Common myeloid progenitor, CD34-positive (primary cell): Measurements from ENCODE around the gene REEP1.

Experiments
- CTCF ChIA-PET: fragments of 350-600 bp; sonication (Branson Sonifier 250); formaldehyde crosslinking; loops from one replicate; lab custom pipeline; 2021; ENCODE audit warnings: antibody characterized with exemption; lab: Charles Lee
- POLR2A ChIA-PET: fragments of 350-600 bp; sonication (Branson Sonifier 250); formaldehyde crosslinking; loops from one replicate; lab custom pipeline; 2021; ENCODE audit warnings: antibody characterized with exemption; lab: Charles Lee
- DNase-seq, 3 donors: peaks; one replicate each; pipeline versions ENCODE4 v3.0.0 to v3.0.0-alpha.2; 2013
- H3K27ac ChIP-seq, 2 experiments: 1 replicate in 1 of 2; 2 replicates in 1 of 2; pipeline ENCODE4 v1.7.0; 2013; ENCODE audit warnings: inconsistent platforms in 2 of 2, low read length in 2 of 2, mild to moderate bottlenecking in 2 of 2, low read depth in 1 of 2, moderate library complexity in 1 of 2; ENCODE audit not compliant: severe bottlenecking in 2 of 2, insufficient read depth in 1 of 2, poor library complexity in 1 of 2
- H3K27me3 ChIP-seq, 5 experiments: replicated peaks in 2 of 5; 1 replicate in 3 of 5; 2 replicates in 2 of 5; pipeline versions ENCODE4 v1.6.1 to v1.7.0; 2013; ENCODE audit warnings: low read length in 4 of 5, mild to moderate bottlenecking in 2 of 5, moderate library complexity in 2 of 5, inconsistent platforms in 1 of 5; ENCODE audit not compliant: insufficient read depth in 5 of 5, control insufficient read depth in 4 of 5
- H3K36me3 ChIP-seq, 4 experiments: 1 replicate in 2 of 4; 2 replicates in 2 of 4; pipeline versions ENCODE4 v1.6.1 to v1.7.0; 2013; ENCODE audit warnings: low read length in 3 of 4, control low read depth in 1 of 4, mild to moderate bottlenecking in 1 of 4; ENCODE audit not compliant: control insufficient read depth in 4 of 4, insufficient read depth in 4 of 4
- H3K4me1 ChIP-seq, 4 experiments: 1 replicate in 3 of 4; 2 replicates in 1 of 4; pipeline versions ENCODE4 v1.6.1 to v1.7.1; 2013; ENCODE audit warnings: low read length in 3 of 4, mild to moderate bottlenecking in 3 of 4, control low read depth in 1 of 4, inconsistent platforms in 1 of 4, moderate library complexity in 1 of 4; ENCODE audit not compliant: control insufficient read depth in 4 of 4, insufficient read depth in 4 of 4; ENCODE audit errors: control extremely low read depth in 1 of 4
- H3K4me3 ChIP-seq, 7 experiments: 1 replicate in 4 of 7; 2 replicates in 3 of 7; pipeline versions ENCODE4 v1.5.1 to v1.7.0; 2013; ENCODE audit warnings: mild to moderate bottlenecking in 7 of 7, low read length in 6 of 7, moderate library complexity in 6 of 7, inconsistent platforms in 2 of 7, low read depth in 2 of 7, control low read depth in 1 of 7; ENCODE audit not compliant: insufficient read depth in 4 of 7, control insufficient read depth in 1 of 7; ENCODE audit errors: extremely low read depth in 1 of 7
- H3K9me3 ChIP-seq, 5 experiments: 1 replicate in 4 of 5; 2 replicates in 1 of 5; pipeline versions ENCODE4 v1.6.1 to v1.7.1; 2013; ENCODE audit warnings: low read length in 4 of 5, mild to moderate bottlenecking in 2 of 5, inconsistent platforms in 1 of 5, low read depth in 1 of 5, moderate library complexity in 1 of 5; ENCODE audit not compliant: control insufficient read depth in 4 of 5, insufficient read depth in 2 of 5; ENCODE audit errors: control extremely low read depth in 1 of 5
- WGBS: methylation state at CpG from one replicate; pipeline ENCODE4 v1.1.5; 2013; ENCODE audit not compliant: insufficient coverage; 5-methylcytosine and 5-hydroxymethylcytosine counted together

REEP1 gene

GRCh38 chr2:86338778-86339295 is 1.4 kb upstream of the REEP1 start:
- H3K36me3 ChIP-seq: no peaks in the 10 kb centered on the region
- WGBS: 98% methylated on average over 9 of the region's 10 CpGs
- H3K9me3 ChIP-seq: peaks cover 1 to 22% (median 12%) of the 10 kb centered on the region in 5 experiments
- no peak overlapping the region for H3K27ac ChIP-seq
- H3K27me3 ChIP-seq: peaks cover 0 to 71% (median 41%) of the 10 kb centered on the region in 5 experiments
- DNase-seq: no peak
- no peak overlapping the region for H3K4me3 ChIP-seq
- H3K4me1 ChIP-seq: peaks cover 0 to 15% (median 15%) of the 10 kb centered on the region in 4 experiments
- CTCF ChIA-PET: interaction anchor here (1.0 to 1.8 kb wide), 3 partner anchors 11 to 26 kb away, joined by 3 to 5 read pairs (median 3); no protein-coding TSS in a partner anchor
- POLR2A ChIA-PET: no interaction called here

GRCh38 chr2:86336675-86337243 is 667 bp downstream of the REEP1 start:
- CTCF ChIA-PET: no interaction called here
- peak overlapping the region in 6 of 7 experiments; percentile 16 to 73 (median 60) for H3K4me3 ChIP-seq
- H3K36me3 ChIP-seq: no peaks in the 10 kb centered on the region
- POLR2A ChIA-PET: no interaction called here
- peak in 2 of 3 donors; percentile 29 to 35 for DNase-seq
- peaks cover 1 to 13% (median 9%) of the 10 kb centered on the region in 5 experiments for H3K9me3 ChIP-seq
- H3K27ac ChIP-seq: no peak overlapping the region
- 1% methylated on average over 32 of the region's 45 CpGs for WGBS
- peaks cover 0 to 15% (median 15%) of the 10 kb centered on the region in 4 experiments for H3K4me1 ChIP-seq
- peaks cover 0 to 88% (median 45%) of the 10 kb centered on the region in 5 experiments for H3K27me3 ChIP-seq

GRCh38 chr2:86335865-86336674 is 1.4 kb downstream of the REEP1 start:
- no peak for DNase-seq
- H3K9me3 ChIP-seq: peaks cover 0 to 8% (median 4%) of the 10 kb centered on the region in 5 experiments
- H3K36me3 ChIP-seq: no peaks in the 10 kb centered on the region
- WGBS: 35% methylated on average over 13 of the region's 15 CpGs
- H3K27ac ChIP-seq: no peak overlapping the region
- POLR2A ChIA-PET: no interaction called here
- CTCF ChIA-PET: no interaction called here
- H3K4me1 ChIP-seq: peaks cover 0 to 15% (median 15%) of the 10 kb centered on the region in 4 experiments
- peak overlapping the region in 4 of 7 experiments; percentile 35 to 73 (median 64) for H3K4me3 ChIP-seq
- peaks cover 0 to 90% (median 43%) of the 10 kb centered on the region in 5 experiments for H3K27me3 ChIP-seq

GRCh38 chr2:86333378-86333777 is 4.0 kb downstream of the REEP1 start:
- Histone ChIP-seq H3K36me3 (no peaks in the 10 kb centered on the region), H3K9me3 (peaks cover 0 to 4% (median 0%) of the 10 kb centered on the region in 5 experiments), H3K27me3 (peaks cover 0 to 70% (median 33%) of the 10 kb centered on the region in 5 experiments), H3K4me1 (peaks cover 0 to 15% (median 14%) of the 10 kb centered on the region in 4 experiments), H3K27ac (no peak overlapping the region), H3K4me3 (no peak overlapping the region)
- ChIA-PET POLR2A (no interaction called here), CTCF (interaction anchor here (1.3 kb wide), 1 partner anchor 11 kb away, joined by 3 read pairs; no protein-coding TSS in a partner anchor)
- whole genome bisulfite sequencing: 90% methylated on average over 2 of the region's 2 CpGs
- DNase-seq: no peak

GRCh38 chr2:86332654-86333053 is 4.8 kb downstream of the REEP1 start:
- H3K9me3 ChIP-seq: peaks cover 0 to 4% (median 0%) of the 10 kb centered on the region in 5 experiments
- WGBS: no CpG with 5 or more reads among the region's 1 CpG
- no peaks in the 10 kb centered on the region for H3K36me3 ChIP-seq
- no peak overlapping the region for H3K4me3 ChIP-seq
- H3K27ac ChIP-seq: no peak overlapping the region
- peaks cover 0 to 63% (median 31%) of the 10 kb centered on the region in 5 experiments for H3K27me3 ChIP-seq
- CTCF ChIA-PET: interaction anchor here (1.3 kb wide), 1 partner anchor 12 kb away, joined by 3 read pairs; no protein-coding TSS in a partner anchor
- no peak for DNase-seq
- POLR2A ChIA-PET: no interaction called here
- peaks cover 0 to 10% (median 9%) of the 10 kb centered on the region in 4 experiments for H3K4me1 ChIP-seq

- no peak for DNase-seq
- no peak overlapping the region for H3K27ac ChIP-seq
- ChIA-PET POLR2A (no interaction called here), CTCF (interaction anchor here (1.1 kb wide), 1 partner anchor 111 kb away, joined by 5 read pairs; no protein-coding TSS in a partner anchor)
- 100% methylated on average over 2 of the region's 3 CpGs for WGBS
- H3K4me1 ChIP-seq: peaks cover 0 to 3% (median 2%) of the 10 kb centered on the region in 4 experiments
- H3K27me3 ChIP-seq: peaks cover 0 to 54% (median 26%) of the 10 kb centered on the region in 5 experiments
- no peaks in the 10 kb centered on the region for H3K36me3 ChIP-seq
- H3K4me3 ChIP-seq: no peak overlapping the region
- H3K9me3 ChIP-seq: peaks cover 0 to 4% (median 0%) of the 10 kb centered on the region in 5 experiments
These were observed 6.0 kb downstream of the REEP1 start for GRCh38 chr2:86331384-86331783.
